HG03354 (cell line): Measurements from ENCODE around the gene PPP1R15A.
"Not testable (repeated sequence)": the region's sequence is repeated elsewhere in the genome, so short reads cannot be mapped to it uniquely, and the experiment has no call there.

Source experiments
- ATAC-seq: cut with Tn5 transposase; IDR thresholded peaks from one replicate; pipeline ENCODE4 v1.9.1; 2021; ENCODE audit warnings: mild to moderate bottlenecking; ENCODE audit not compliant: unreplicated experiment, poor library complexity, severe bottlenecking

PPP1R15A gene

GRCh38 chr19:48872182-48872883 is at the start of gene PPP1R15A:
TSS of gene PPP1R15A (plus strand) at chr19:48872421. CDS start at chr19:48873234, 813 bp downstream.
- ATAC-seq = peak; percentile 54

- ATAC-seq = no peak
Observed at GRCh38 chr19:48822514-48822913, 49.7 kb upstream of the PPP1R15A start.

DNA sequence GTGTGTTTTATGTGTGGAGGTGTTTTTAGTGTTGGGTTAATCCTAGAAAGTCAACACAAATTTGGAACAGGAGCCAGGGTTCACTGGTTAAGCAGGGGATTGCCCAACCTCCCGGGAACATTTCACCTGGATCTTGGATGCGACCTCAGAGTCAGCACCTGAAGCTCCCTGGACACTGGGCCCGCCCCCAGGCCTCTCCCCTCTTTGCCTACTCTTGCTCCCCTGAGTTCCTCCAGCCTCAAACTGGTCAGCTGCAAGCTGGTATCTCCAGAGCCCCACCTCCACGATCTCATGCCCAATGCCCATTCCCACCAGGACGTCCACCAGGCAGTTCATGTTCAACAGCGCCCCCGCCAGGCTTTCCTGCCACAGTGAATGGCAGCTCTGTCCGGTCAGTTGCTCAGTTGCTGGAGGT is 45.6 kb upstream of the PPP1R15A start:
- ATAC-seq = no peak

DNA sequence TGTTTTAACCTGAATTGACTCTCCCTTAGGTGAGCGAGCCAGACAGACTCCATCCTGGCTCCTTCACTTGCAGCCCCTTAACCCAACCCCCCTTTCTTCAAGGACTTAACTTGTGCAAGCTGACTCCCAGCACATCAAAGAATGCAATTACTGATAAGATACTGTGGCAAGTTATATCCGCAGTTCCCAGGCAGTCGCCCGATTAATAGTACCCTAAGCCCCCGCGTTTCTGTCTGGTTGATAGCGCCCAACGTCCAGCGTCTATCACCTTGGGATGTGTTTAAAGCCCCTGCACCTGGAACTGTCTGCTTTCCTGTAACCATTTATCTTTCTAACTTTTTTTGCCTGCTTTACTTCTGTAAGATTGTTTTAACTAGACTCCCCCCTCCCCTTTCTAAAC is 42.1 kb upstream of the PPP1R15A start:
- ATAC-seq = no peak

- no peak for ATAC-seq
Observed at GRCh38 chr19:48830965-48831364, 41.3 kb upstream of the PPP1R15A start.

- ATAC-seq = no peak
Observed at GRCh38 chr19:48833049-48833448, 39.2 kb upstream of the PPP1R15A start.

- ATAC-seq = no peak
Observed at GRCh38 chr19:48833977-48834376, 38.2 kb upstream of the PPP1R15A start.

GRCh38 chr19:48835734-48836088 is 36.5 kb upstream of the PPP1R15A start:
- ATAC-seq = peak; percentile 78

DNA sequence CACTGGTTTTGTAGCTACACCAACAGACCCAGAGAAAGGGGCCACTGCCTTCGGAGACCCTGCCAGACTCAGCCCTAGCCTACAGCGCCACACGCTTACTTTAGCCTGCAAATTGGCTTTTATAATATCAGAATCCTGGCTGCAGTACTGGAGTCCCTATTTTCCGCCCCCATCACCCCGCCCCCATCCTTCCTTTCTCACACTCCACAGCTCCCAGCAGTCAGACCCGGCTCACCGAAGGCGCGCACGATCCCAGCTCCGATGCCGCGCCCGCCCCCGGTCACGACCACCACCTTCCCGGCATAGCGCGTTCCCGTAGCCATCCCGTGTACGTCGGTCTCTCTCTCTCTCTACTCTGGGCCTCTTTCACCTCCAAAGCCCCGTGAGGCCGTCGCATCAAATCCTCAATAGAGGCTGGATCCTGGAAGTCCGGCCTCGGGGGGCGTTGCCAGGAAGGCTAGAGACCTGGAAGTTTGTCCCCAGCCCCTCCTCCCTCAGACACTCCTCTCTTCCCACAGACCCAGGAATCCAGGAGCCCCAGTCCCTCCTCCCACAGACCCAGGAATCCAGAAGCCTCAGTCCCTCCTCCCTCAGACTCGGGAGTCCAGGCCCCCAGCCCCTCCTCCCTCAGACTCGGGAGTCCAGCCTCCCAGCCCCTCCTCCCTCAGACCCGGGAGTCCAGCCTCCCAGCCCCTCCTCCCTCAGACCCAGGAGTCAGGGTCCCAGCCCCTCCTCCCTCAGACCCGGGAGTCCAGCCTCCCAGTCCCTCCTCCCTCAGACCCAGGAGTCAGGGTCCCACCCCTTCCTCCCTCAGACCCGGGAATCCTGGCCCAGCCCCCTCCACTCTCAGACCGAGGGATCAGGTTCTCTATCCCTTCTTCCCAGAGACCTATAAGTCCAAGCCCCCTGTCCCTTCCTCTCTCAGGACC is 35.9 kb upstream of the PPP1R15A start, which contains the start of gene HSD17B14:
HSD17B14 (minus strand) TSS at position 403 of the 929 bp plus-strand sequence; CDS start at position 323, 80 bp downstream.
- no peak for ATAC-seq

DNA sequence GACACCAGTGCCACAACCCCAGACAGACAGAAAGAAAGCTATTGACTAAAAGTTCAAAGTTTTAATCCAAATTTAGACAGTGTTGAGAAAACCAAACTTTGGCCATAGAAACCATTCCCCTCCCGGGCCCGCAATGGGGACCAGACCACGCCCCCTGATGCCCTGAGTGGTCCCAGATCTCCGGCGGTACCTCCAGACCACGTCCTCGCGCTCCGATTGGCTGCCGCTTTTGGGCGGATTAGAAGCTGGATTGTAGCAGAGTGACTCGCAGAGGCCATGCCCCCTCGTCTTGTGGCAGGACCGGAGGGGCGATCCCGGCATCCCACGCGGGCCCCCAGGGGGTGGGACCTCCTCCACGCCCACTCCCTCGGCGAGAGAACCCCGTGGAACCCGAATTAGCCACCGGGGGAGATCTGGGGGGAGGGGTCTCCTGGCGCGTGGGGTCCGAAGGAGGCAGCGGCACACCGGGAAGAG is 35.1 kb upstream of the PPP1R15A start:
- peak; percentile 68 for ATAC-seq

DNA sequence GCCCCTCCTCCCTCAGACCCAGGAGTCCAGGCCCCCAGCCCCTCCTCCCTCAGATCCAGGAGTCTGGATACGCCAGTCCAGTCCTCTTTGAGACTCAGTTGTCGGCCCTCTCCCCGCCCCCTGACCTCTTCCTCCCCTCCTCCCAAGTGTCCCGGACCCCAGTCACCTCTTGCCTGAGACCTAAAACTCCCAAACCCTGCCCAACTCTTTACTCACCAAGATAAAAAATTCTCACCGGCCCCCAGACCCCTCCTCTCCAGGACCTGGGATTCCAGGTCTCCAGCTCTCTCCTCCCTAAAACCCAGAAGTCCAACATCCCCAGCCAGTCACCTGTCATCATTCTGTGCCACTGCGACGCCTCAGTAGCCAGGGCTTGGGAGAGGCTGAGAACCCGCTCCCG is 34.5 kb upstream of the PPP1R15A start:
- ATAC-seq = no peak

DNA sequence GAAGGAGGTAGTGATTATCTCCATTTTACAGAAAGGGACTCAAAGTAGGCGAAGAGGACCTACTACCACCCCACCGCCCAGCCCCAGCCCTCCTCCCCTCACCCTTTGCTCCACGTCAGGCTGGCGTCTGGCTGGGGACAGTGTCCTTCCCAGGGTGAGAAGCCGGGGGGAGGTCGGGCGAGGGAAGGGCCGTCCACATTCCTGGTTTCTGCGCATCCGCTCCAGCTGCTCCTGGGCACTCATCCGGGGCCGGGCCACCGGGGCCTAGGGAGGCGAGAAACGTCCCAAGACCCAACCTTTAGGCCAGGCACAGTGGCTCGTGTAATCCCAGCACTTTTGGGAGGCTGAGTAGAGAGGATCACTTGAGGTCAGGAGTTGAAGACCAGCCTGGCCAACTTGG is 31.2 kb upstream of the PPP1R15A start:
- no peak for ATAC-seq

- no peak for ATAC-seq
Observed at GRCh38 chr19:48841571-48841970, 30.6 kb upstream of the PPP1R15A start.

DNA sequence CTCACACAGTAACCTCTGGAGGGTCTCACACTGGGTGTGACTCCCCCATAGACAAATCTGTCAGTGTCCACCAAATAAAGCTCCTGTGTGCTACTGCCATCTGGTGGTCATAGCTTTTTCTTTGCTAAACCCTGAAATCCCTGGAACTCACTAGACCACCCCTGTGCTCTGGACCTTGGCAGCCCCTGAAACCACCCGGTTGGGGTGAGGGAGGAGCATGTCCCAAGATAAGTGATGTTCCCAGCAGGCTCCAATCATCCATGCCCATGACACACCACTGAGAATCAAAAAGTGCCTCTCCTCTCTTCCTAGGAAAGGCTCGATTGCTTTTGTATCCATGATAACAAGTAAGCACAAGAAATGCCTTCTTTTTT is 29.4 kb upstream of the PPP1R15A start:
- ATAC-seq = no peak

- ATAC-seq = no peak
Observed at GRCh38 chr19:48844472-48844871, 27.7 kb upstream of the PPP1R15A start.

DNA sequence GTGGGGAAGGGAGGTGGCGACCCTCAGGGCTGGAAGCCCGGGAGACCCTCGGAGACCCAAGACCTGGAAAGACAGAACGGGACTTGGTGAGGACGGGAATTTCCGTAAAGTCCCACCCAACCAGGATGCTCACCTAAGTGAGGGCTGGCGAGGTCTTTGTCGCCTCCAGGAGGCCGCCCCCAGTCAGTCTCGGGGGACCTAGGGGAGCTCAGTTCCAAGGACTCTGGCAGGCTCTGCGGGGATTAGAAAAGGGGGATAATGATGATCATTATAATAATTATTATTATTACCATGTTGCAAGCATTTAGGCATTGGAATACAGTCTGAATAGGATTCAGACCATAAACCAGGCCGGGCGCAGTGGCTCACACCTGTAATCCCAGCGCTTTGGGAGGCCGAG is 26.8 kb upstream of the PPP1R15A start:
- ATAC-seq = no peak

DNA sequence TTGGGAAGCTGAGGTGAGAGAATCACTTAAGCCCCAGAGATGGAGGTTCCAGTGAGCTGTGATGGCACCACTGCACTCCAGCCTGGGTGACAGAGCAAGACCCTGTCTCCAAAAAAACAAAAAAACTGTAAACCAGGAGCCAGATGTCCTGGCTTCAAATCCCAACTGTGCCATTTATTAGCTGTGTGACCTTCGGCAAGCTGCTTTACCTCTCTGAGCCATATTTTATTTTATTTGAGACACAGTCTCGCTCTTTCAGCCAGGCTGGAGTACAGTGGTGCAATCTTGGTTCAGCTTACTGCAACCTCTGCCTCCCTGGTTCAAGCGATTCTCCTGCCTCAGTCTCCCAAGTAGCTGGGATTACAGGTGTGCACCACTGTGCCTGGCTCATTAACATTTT is 25.6 kb upstream of the PPP1R15A start:
- not testable (repeated sequence) for ATAC-seq

DNA sequence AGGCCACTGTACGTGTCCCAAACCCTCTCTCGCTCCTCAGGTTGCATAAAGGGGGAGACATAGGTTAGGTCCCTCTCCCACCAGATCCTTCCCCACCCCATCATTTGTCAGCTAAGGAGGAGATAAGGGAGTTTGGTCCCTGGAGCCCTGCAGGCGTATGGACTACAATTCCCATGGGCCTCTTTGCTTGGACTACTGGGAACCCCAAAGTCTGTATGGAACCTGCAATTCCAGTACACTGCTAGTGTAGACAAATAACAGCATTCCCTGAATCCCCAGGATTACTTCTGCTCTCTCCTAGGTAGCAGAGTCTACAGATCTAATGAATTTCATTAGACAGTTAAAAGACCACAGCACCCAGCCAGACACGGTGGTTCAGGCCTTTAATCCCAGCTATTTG is 19.9 kb upstream of the PPP1R15A start:
- ATAC-seq = no peak

DNA sequence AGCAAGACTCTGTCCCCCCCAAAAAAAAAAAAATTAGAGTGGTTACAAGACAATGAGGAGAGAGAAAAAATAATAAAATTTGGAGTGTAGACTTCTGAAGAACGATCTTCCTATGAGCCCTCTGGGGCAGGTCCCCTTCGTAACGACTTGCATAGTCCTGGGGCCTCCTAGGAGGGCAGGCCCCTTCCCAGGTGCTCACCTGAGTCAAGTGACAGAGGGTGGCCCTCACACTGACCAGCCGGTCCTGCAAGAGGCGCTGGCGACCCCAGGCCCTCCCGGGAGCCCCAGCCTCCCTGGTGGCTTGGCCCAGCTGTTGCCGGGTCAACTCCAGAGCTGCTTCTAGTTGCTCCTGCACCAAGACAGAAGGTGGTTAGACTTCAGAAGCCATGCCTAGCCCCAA is 18.7 kb upstream of the PPP1R15A start:
- ATAC-seq = no peak

GRCh38 chr19:48854103-48854502 is 18.1 kb upstream of the PPP1R15A start:
- ATAC-seq = no peak

DNA sequence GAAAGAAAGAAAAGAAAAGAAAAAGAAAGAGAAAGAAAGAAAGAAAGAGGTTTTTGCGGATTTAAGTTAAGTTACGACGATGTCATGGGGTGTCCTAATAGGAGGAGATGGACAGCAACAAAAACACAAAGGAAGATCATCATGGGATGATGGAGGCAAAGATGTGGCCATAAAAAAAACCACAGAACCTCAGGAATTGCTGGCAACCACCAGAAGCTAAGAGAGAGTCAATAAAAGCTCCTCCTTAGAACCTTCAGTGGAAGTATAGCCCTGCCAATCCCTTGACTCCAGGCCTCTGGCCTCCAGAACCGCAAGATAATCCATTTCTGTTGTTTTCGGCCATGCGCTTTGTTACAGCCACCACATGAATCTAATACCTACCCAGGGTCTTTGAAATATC is 15.3 kb upstream of the PPP1R15A start:
- ATAC-seq = no peak
